ENCODE measurements around the gene ACVR1B.

ACVR1B gene

DNA sequence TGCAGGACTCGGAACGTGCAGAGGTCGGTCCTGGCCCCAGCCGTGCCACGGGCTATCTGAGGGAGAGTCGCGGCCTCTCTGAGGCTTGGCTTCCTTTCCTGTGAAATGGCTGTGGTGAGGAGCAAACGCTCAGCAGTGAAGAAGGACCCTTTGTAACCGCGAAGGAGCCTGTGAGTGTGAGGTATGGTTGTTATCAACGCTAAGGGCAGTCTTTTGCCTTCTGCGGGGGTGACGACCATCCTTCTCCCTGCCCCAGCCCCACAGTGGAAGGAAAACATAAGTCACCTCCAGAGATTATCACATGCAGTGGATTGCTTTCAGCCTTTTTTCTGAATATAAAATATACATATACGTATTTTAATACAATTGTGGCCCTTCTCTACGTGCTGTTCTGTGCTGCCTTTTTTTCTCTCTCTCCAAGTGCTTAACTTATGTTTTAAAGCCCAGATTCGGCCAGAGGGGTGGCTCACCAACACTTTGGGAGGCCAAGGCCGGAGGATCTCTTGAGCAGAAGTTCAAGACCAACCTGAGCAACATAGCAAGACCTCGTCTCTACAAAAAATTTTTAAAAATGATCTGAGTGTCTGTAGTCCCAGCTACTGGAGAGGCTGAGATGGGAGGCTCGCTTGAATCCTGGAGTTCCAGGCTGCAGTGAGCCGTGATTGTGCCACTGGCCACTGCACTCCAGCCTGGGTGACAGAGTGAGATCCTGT lies 72.6 kb downstream of the ACVR1B start:
- DNase-seq = no peak

DNA sequence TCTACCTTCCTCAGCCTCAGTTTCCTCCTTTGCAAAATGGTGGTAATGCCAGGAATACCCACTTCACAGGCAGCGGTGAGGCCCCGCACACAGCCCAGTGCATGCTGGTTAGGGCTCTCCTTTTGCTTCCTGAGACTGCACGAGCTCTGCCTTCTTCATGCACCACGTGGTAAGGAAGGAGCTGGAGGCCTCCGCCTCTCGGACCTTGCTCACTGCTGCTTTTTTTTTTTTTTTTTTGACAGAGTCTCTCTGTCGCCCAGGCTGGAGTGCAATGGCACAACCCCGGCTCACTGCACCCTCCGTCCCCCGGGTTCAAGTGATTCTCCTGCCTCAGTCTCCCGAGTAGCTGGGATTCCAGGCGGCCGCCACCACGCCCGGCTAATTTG lies 73.3 kb downstream of the ACVR1B start:
- DNase-seq = no peak

DNA sequence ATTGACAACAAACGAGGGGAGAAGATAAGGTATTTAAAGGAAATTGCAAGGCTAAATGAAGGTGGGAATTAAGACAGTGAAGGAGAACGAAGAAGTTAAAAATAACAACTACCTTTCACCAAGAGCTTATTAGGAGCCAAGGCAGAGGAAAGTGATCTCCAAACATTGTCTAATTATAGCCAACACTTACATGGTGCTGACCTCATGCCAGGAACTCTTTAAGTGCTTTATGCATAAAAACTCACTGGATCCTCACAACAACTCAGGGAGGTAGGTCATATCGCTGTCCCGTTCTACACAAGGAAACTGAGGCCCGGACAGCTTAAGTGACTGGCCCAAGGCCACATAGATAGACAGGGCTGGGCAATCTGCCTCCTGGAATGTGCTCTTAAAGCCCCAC lies 74.8 kb downstream of the ACVR1B start:
- no peak for DNase-seq

DNA sequence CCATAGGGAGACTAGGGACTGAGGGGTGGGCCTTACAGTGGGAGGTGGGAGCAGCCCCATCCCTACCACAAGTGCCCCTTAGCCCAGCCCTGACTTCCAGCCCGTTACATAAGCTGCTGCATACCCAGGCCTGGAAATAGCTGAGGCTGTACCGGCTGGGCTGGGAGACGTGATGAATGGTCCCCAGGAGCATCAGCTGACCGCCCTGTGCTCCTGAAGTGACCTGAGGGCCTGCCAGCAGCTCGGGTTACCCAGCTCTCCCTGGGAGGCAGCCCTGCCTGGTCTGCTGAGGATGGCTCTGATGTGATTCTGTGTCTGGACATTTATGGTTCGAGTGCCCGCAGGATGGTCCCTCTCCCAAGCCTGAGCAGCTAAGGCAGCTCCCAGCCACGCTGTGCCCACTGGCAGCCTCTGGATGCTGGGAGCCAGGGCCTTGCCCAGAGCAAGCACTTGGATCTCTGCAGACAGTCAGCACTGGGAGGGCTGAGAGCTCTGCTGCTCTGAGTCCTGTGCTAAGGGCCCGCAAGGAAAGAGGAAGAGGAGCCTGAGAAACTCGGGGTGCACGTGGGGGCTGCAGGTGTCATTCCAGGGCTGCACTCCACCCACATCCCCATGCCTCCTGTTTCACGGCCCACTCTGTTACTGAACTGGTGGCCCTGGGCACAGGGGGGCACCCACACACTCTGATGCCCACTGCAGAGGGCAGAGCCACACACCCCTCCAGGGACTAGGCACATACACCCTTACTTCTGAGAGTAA lies 75.8 kb downstream of the ACVR1B start:
- no peak for DNase-seq

DNA sequence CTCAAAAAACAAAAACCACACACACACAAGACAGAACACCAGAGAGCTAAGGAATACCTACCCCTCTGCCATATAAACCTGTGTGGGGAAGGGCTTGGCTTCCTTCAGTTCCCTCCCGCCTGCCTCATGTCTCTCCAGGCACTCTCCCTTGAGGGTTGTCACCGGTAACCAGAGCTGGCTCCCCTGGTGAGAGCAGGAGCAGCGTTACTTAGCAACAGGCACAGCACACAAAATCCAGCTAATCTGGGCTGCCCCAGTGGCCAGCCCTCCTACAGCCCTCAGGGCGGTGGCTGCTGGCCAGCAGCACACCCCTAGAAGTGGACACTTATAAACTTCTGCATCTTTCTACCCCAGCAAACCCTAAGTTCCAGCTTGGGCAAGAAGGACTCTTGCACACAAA lies 78.2 kb downstream of the ACVR1B start:
- DNase-seq = no peak

DNA sequence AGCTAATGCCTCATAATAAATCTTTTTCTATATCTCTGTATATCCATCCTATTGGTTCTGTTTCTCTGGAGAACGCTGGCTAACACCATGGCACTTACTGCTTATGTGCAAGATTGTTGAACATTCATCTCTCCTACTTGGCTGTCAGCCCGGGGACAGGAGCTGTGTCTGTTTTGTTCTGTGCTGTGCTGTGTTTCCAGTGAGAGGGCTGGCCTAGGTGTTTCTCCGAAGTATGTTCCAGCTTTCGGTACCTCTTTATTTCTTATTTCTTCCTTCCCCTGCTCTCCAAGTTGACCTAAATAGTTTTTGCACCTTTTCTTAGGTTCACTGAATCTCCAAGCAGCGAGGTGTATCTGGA lies 80.9 kb downstream of the ACVR1B start:
- DNase-seq = no peak

DNA sequence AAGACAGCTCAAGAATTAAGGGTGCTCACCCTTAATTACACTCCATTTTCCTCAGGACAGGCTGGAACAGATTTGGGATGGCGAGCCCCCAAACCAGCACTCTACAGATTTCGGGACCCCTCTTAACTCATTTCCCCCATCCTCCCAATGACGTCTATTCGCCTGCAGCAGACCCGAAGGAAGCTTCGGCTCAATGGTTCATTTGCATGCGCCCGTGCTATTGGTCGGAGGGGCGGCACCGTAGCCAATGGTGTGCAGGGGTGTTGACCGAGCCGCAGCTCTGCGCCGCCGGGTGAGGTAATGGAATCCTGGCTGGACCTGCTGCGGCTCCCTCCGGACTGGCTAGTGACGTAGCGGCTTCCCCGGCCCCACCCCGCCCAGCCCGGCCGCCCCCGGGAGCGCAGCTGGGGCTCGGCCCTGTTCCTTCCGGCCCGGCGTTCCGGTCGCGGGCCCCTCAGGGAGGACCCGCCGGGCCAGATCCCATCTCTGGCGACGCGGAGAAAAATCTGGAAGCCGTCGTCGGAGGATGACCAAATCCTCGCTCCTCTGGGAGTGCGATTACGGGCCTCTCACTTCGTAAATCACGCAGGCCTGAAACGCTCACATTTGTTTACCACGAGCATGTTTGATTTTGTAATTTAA lies 81.4 kb downstream of the ACVR1B start:
- peak; percentile 83 for DNase-seq

DNA sequence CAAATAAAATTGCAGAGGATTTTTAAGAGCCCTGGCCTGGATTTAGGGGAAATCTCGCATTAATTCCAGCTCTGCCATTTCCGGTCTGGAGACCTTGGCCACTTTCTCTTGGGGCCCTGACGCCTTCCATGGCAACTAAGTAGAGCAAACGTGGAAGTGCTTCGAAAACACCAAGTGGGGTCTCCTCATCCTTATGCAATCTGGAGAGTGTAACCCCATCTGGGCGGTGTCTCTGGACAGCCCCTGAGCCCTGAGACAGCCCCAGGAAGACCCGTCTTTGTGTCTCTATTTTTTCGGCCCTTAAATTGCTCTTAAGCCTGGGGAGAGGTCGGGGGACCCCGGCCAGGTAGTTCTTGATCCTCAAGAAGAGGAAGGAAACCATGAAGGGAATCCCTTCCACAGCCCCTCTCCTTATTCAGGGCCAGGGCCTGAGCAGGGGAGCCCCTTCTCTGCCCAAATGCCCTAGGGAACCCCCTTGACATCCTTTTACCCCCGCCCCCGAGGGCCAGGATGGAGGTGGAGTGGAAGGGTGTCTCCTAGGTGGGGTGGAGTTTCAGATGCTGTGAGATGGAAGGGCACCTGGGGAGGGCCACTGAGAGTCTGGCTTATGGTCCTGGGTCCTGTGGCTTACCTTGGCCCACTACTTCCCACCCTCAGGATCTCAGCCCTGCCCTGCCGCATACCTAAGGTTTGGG lies 82.1 kb downstream of the ACVR1B start:
- no peak for DNase-seq

DNA sequence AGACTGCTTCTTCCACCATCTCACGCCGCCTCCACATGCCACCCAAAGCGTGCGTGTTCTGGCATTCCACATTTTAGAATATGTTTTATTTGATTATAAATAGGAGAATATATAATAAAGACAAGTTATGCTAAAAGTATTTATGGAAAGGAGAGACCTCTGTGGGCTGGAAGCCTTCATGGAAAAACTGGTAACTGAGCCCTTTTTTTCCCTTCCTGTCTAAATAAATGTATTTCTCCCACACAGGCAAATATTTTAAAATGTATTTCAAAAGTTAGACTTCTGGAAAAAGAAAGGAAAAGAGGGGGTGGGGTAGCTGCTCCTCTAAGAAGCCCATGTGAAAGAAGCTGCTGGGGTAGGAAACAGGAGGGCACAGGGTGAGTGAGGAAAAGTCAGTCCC lies 83.7 kb downstream of the ACVR1B start:
- DNase-seq = no peak

DNA sequence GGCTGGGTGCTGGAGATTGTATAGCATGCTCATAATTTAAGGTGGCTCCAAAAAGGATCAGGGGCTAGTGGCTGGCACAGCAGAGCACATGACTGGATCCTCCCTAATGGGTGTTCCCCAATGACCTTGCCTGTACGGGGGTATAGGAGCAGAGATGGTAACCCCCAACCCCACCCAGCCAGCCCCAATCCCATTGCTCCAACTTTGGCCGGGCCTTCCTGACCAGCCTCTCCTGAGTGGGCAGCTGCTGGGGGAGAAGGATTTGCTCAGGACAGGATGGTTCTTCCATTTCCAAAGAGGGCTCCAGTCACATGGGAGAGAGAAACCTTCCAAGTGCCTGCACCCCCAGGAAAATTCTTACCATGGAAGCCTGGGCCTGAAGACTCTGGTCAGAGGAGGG lies 84.4 kb downstream of the ACVR1B start:
- no peak for DNase-seq

DNA sequence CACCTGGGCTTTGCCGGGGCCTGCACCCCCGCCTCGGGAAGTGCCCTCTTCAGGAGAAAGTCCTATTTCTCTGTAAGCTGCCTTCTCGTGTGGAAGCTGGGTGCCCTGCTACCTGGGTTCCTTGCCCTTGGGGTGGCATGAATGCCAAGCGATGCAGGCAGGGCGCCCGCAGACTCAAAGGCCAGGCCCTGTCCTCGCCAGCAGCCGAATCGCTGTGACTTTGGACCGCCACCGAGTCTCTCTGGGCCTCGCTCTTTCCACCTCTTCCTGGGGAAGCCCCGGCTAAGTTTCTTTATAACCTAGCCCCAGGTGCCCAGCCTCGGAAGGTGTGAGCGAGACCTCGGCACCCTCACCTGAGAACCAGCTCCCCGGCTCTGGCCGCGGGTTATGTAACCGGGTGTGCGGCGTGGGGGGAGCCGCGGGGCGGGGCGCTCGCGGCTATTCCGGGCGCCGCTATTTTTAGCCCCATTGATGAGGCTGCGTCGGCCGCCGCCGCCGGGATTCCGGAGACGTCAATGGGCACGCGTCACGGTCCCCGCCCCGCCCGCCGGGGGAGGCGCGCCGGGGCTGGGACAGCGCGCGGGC lies 85.2 kb downstream of the ACVR1B start:
- no peak for DNase-seq

DNA sequence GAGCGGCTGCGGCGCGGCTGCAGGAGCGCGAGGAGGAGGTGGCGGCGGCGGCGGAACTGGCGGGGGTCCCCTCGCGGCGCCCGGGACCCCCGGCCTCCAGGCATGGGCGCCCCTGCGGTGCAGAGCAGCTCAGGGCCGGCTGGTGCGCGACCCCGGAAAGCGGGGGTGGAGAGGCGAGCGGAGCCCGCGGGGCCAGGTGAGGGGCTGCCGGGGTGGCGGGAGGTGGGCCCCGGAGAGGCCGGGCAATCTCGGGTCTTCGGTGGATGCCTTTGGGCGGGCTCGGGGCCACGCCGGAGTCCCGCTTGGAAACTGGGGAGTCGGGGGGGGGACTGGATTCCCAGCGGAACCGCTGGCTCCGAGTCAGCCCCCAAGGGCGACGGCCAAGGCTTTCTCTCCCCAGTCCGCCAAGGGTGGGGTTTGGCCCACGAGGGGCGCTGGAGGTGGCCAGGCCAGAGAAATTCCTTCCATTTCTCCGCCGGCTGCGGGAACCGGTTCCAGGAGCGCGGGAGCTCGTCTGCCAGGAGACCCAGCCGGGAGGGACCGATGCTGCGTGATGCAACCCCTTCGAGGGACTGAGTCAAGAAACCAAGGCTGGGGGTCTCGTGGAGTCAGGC lies 85.9 kb downstream of the ACVR1B start:
- no peak for DNase-seq

DNA sequence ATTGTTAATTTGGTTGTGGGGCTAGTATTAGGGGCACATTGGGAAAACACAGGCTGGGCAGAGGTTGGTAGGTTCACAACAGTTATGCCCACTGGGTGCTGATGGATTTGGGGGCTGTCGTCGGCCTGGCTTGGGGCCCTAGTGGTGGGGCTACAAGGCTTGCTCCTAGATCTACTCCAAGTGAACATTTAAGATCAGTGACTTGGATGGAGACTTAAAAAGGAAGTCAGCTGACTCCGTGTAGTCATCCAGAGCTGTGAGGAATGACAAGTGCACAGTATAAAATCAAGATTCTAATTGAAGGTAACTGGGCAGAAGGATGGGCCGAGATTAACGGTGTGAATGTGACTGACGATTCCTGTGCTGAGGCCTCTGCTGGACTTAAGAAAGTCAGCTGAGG lies 86.9 kb downstream of the ACVR1B start:
- DNase-seq = no peak

DNA sequence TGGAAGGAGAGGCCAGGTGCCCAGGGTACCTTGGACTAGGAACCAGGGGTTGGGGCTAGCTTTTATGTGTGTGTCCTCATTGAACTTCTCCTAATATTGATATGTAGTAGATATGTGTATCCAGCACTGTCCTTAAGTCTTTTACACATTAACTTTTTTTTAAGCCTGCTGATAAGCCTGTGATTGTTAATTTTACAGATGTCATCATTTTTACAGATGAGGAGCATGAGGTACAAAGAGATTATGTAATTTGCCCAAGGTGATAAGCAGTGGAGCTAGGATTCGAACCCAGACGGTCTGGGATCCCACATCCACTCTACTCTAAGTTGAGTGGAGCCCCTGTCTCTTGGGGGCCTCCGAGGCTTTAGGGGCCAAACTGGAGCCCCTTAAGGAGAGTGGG lies 89.5 kb downstream of the ACVR1B start:
- no peak for DNase-seq

DNA sequence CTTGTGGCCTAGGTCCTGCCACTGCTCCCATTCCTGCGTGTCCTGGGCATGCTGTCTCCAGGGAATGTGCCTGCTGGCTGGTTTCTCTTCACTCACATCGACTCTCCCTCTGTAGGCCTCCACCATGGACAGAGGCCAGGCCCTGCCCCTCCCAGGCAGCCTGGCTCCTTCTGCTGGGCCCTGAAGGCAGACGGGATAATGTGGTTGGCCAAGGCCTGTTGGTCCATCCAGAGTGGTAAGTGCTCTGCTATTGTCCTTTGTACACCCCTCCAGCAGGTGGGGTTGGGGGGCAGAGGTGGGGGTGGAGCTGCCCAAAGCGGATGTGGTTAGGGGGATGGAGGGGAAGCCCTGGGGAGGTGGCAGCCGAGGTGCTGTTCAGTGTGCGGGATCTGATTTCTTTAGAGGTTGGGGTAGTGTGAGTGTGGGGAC lies 90.2 kb downstream of the ACVR1B start:
- DNase-seq = no peak

DNA sequence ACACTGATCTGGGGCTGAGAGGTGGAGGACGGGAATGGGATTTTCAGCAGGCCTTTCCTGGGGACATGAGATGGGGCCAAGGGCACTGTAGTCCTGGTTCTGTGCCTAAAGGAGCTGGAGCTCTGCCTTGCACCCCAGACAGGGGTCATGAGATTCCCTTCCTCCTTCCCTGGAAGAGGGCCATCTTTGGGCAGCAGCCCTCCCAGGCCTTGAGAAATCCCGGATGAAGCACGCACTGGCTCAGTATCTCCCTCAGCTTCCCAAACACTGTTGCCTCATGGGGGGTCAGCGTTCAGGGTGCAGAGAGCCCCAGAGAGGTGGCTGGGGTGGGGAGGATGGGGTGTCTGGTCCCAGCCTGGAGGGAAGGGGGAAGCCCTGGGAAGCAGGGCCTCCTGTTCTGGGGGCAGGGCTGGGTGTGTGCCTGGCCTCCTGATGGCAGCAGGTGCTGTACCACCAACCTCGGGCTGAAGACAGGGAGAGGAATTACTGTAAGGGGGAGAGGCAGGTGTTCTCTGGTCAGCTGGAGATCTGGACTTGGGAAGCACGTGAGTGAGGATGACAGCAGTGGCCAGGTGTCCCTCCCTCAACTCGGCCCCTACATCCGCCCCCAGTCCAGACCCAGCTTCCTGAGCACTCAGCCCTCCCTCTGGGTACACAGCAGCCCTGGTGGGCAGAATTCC lies 91.3 kb downstream of the ACVR1B start:
- no peak for DNase-seq

DNA sequence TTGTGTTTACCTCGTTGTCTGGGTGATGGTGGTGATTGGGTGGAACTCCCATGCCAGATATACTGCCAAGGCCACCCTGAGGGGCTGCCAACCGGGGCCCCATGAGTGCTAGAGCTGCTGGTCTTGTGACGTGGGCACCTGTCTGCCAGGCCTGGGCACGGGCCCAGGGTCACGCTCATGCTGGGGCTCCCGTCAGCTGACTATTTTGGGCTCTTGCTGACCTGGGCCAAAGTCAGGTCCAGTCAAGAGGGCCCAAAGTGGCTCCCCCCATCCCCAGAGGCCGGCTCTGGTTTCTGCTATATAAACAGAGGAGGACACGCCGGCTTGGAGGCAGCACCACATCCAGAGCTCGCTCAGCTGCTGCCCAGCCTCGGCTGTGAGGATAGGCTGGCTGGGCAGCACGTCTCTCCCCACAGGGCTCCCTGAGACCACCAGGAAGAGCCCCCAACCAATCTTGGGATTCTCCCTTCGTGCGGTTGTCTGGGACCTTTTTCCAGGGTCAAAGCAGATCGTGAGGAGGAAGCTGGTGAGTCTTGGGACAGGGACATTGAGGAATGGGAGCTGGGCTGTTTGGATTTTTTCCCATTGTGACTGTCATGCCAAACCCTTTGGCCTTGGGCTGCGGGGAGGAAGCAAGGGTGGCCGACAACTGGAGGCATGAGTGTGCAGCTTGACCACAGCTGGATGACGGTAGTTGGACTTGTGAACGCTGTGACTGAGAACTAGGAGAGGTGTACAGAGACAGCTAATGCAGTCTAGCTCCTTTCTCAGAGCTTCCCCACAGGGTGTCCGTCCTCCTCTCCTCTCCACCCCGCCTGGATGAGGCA lies 92.1 kb downstream of the ACVR1B start:
- no peak for DNase-seq

DNA sequence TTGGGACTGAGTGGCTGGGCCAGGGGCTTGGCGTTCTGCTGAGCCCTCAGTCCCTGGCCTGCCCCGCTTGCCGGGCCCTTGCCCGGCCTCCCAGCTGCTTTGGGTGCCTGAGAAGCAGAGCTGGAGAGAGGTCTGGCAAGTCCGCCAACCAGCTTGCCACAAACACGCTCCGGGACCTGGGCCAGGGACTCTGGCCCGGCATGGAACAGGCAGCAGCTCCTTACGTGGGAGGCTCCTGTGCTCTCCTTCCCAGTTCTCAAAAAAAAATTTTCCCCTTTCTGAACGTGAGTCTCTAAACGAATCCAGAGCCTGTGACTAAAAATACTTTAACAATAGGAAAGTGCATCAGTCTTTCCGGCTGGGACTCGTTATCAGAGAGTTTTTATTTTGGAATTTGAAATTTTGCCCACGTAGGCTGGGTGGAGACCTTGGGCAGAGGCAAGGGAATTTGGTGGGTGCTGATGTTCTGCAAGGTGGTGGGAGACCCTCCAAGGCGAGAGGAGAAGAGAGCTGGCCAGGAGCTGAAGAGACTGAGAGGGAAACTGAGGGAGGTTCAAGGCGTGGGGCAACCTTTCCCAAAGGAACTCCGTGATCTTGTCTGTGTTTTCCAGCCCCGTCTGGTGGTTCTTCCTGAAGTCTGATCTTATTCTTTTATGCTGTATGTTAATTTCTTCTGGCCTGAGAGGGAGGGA lies 92.9 kb downstream of the ACVR1B start:
- no peak for DNase-seq

DNA sequence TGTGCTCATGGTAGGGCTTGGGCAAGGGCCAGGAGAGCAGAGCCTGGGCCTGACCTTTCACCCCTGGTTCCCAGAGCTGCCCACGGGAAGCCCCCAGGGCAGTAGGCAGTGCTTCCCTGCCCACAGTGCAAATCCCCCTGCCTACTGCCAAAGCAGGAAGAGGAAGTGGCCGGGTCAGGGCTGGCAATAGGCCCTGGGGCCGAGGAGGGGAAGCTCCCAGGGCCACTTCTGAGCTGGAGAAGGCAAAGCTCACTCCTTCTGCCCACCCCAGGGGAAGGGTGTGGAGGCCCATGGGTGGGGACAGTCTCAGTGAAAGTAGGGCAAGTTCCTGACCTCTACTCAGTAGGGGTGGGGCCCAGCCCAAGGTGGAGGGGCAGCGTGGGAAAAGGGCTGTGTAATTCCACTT lies 94.3 kb downstream of the ACVR1B start:
- no peak for DNase-seq

Data from NCI-H1105 (cell line).